HL-60 (cell line): ENCODE measurements around the gene AIG1.

Experiments used
- CTCF ChIP-seq: IDR thresholded peaks from one replicate; pipeline ENCODE4 v1.5.1; 2011; ENCODE audit warnings: low read length, control low read depth, inconsistent platforms; ENCODE audit not compliant: insufficient read depth
- POLR2AphosphoS5 ChIP-seq: IDR thresholded peaks from 2 replicates; pipeline ENCODE4 v1.6.1; 2012; ENCODE audit warnings: low read depth
- REST ChIP-seq: IDR thresholded peaks from 2 replicates; pipeline ENCODE4 v1.6.1; 2012; ENCODE audit warnings: low read depth; ENCODE audit not compliant: insufficient replicate concordance

- TF ChIP-seq CTCF: no peak
- no peak for TF ChIP-seq POLR2AphosphoS5
- no peak for TF ChIP-seq REST
Measured at GRCh38 chr6:143015300-143015706, 45.4 kb upstream of the AIG1 start.
